Endothelial cell of umbilical vein (primary cell): ENCODE data around the gene NEK4. TPM values are rescaled to one million over a fixed set of nuclear protein-coding genes. Genes with fewer than 3 reads are reported as not detected.
A peak's percentile ranks its signal among the peaks of the same experiment; 100 is the strongest.

Experiments
- BruUV-seq: library from RNA; stranded (reverse); fragments of 400-500 nt; replicated peaks from 2 replicates; lab custom pipeline; 2021; lab: Mats Ljungman, UMichigan
- CTCF ChIA-PET: fragments of 300-600, 350-600 bp; sonication (Branson Sonifier 250); formaldehyde crosslinking; loops from one replicate; lab custom pipeline; 2021; ENCODE audit warnings: antibody characterized with exemption, inconsistent platforms; lab: Charles Lee
- POLR2A ChIA-PET: fragments of 300-600, 350-600 bp; sonication (Branson Sonifier 250); formaldehyde crosslinking; loops from one replicate; lab custom pipeline; 2021; ENCODE audit warnings: antibody characterized with exemption, inconsistent platforms; lab: Charles Lee
- DNase-seq: peaks from one replicate; pipeline ENCODE4 v3.0.0-alpha.2; 2011; ENCODE audit warnings: low read depth, low spot score
- FAIRE-seq: peaks from 2 replicates; lab custom pipeline; 2011; peaks lifted over from hg19 to GRCh38; lab: Jason Lieb, UNC
- H2AFZ ChIP-seq: 2 replicates; pipeline ENCODE4 v1.6.0; 2012; ENCODE audit warnings: low read depth, low read length, control low read depth, inconsistent platforms
- H3K27ac ChIP-seq: 2 replicates; pipeline ENCODE4 v1.5.1; 2011; ENCODE audit warnings: low read depth, mild to moderate bottlenecking, control low read depth, low read length, moderate library complexity; ENCODE audit not compliant: insufficient read depth
- H3K27me3 ChIP-seq, 2 experiments: 2 replicates each; pipeline versions ENCODE4 v1.6.0 to v1.6.1; 2011; ENCODE audit warnings: low read length in 2 of 2, mixed read lengths in 1 of 2; ENCODE audit not compliant: control insufficient read depth in 2 of 2, insufficient read depth in 2 of 2
- H3K36me3 ChIP-seq, 2 experiments: 2 replicates in 1 of 2; 3 replicates in 1 of 2; pipeline ENCODE4 v1.5.1; 2011; ENCODE audit warnings: low read length in 2 of 2, mild to moderate bottlenecking in 1 of 2, moderate library complexity in 1 of 2; ENCODE audit not compliant: control insufficient read depth in 2 of 2, insufficient read depth in 2 of 2; ENCODE audit errors: extremely low read depth in 1 of 2
- H3K4me1 ChIP-seq: 3 replicates; pipeline ENCODE4 v1.5.1; 2011; ENCODE audit warnings: mild to moderate bottlenecking, low read length; ENCODE audit not compliant: control insufficient read depth, insufficient read depth; ENCODE audit errors: extremely low read depth
- H3K4me2 ChIP-seq: 2 replicates; pipeline ENCODE4 v1.6.1; 2011; ENCODE audit warnings: low read length, control low read depth, mixed read lengths; ENCODE audit not compliant: insufficient read depth
- H3K4me3 ChIP-seq, 3 experiments: fragments of 200-600 bp in 1 of 3; sonication (generic), shearing (Covaris generic) in 1 of 3; replicated peaks in 1 of 3; 2 replicates each; pipeline ENCODE4 v1.5.1; 2011 to 2016; ENCODE audit warnings: control low read depth in 3 of 3, low read length in 3 of 3, mild to moderate bottlenecking in 2 of 3, inconsistent platforms in 1 of 3, low read depth in 1 of 3, moderate library complexity in 1 of 3; ENCODE audit not compliant: insufficient read depth in 1 of 3
- H3K79me2 ChIP-seq: 2 replicates; pipeline ENCODE4 v1.6.0; 2012; ENCODE audit warnings: low read length, inconsistent platforms; ENCODE audit not compliant: control insufficient read depth, insufficient read depth
- H3K9ac ChIP-seq: replicated peaks from 2 replicates; pipeline ENCODE3; 2011; ENCODE audit warnings: low read length, control low read depth; ENCODE audit not compliant: insufficient read depth; ENCODE audit errors: extremely low read depth
- H3K9me1 ChIP-seq: replicated peaks from 3 replicates; pipeline ENCODE4 v1.6.0; 2011; ENCODE audit warnings: mild to moderate bottlenecking, low read length; ENCODE audit not compliant: control insufficient read depth, insufficient read depth; ENCODE audit errors: extremely low read depth
- H3K9me3 ChIP-seq: replicated peaks from 2 replicates; pipeline ENCODE4 v1.5.1; 2012; ENCODE audit warnings: low read length, inconsistent platforms; ENCODE audit not compliant: control insufficient read depth, insufficient read depth
- H4K20me1 ChIP-seq: replicated peaks from 2 replicates; pipeline ENCODE3; 2011; ENCODE audit warnings: mild to moderate bottlenecking, low read length; ENCODE audit not compliant: control insufficient read depth, insufficient read depth; ENCODE audit errors: extremely low read depth
- CTCF ChIP-seq, 2 donors: IDR thresholded peaks; 1 replicate in 1 of 2; 2 replicates in 1 of 2; pipeline ENCODE4 v1.5.1; 2011; ENCODE audit warnings: low read length in 2 of 2, mild to moderate bottlenecking in 2 of 2, moderate library complexity in 2 of 2, control low read depth in 1 of 2, inconsistent platforms in 1 of 2, low read depth in 1 of 2; ENCODE audit not compliant: insufficient read depth in 1 of 2; ENCODE audit errors: extremely low read depth in 1 of 2
- EZH2 ChIP-seq: IDR thresholded peaks from 2 replicates; pipeline ENCODE4 v1.6.1; 2012; ENCODE audit warnings: borderline replicate concordance, low read depth, mild to moderate bottlenecking, moderate library complexity, low read length, inconsistent platforms; ENCODE audit not compliant: severe bottlenecking
- FOS ChIP-seq: IDR thresholded peaks from 2 replicates; pipeline ENCODE4 v1.6.1; 2011; ENCODE audit warnings: mild to moderate bottlenecking, low read length, moderate library complexity, borderline replicate concordance; ENCODE audit not compliant: insufficient read depth
- GATA2 ChIP-seq: IDR thresholded peaks from 2 replicates; pipeline ENCODE4 v1.7.0; 2011; ENCODE audit warnings: low read depth, mild to moderate bottlenecking, moderate library complexity, mixed read lengths, low read length; ENCODE audit not compliant: insufficient read length, insufficient read depth
- JUN ChIP-seq: IDR thresholded peaks from 2 replicates; pipeline ENCODE4 v1.6.1; 2011; ENCODE audit warnings: borderline replicate concordance, low read depth; ENCODE audit not compliant: insufficient read length, insufficient read depth
- MYC ChIP-seq: IDR thresholded peaks from one replicate; pipeline ENCODE4 v1.6.1; 2011; ENCODE audit warnings: mild to moderate bottlenecking, low read depth, low read length
- POLR2A ChIP-seq: IDR thresholded peaks from 2 replicates; pipeline ENCODE4 v1.6.1; 2012; ENCODE audit warnings: low read depth, mild to moderate bottlenecking, control low read depth, low read length
- POLR2AphosphoS5 ChIP-seq: IDR thresholded peaks from 2 replicates; pipeline ENCODE4 v1.6.1; 2012; ENCODE audit warnings: low read depth, mild to moderate bottlenecking, control low read depth, low read length, moderate library complexity; ENCODE audit not compliant: insufficient read depth
- dilution Hi-C: fragments of 300-500 bp; cut with MboI; formaldehyde crosslinking; loops from one replicate; pipeline ENCODE4 v1.15.0; 2019; ENCODE audit warnings: low sequenced_read_pairs; ENCODE audit not compliant: extremely low pct_ligation_motif_present
- intact Hi-C: fragments of 100-400 bp; cut with micrococcal nuclease; formaldehyde crosslinking; loops from one replicate; pipeline ENCODE4 v1.10.0; 2022
- polyA plus RNA-seq, 4 experiments: library from polyadenylated mRNA; depleted of rRNA in 3 of 4; stranded (reverse) in 3 of 4; unstranded in 1 of 4; fragments of >200 nt; gene quantifications; 2 replicates each; pipeline versions ENCODE4 v1.2.1 to v1.2.3, GENCODE V29; 2011 to 2012; ENCODE audit warnings: missing spikeins in 1 of 4
- total RNA-seq: library from RNA; stranded (reverse); gene quantifications from 2 replicates; pipeline ENCODE4 v1.2.3, GENCODE V29; 2021
- TF ChIP-seq, protein P1 (sequence below): IDR thresholded peaks from 2 replicates; pipeline ENCODE4 v1.6.1; 2011; ENCODE audit not compliant: insufficient read depth, insufficient read length

Gene NEK4
- total and polyA plus RNA-seq, 2 donors (not counting 3 experiments of a cell fraction or from before 2014, with no cell fraction given): 4.4 to 20.8 TPM

GRCh38 chr3:52671676-52672075 lies 99.1 kb downstream of the NEK4 start:
- H3K27me3 ChIP-seq: no peaks in the 10 kb centered on the region
- DNase-seq (no peak), FAIRE-seq (no peak)
- H3K4me1 ChIP-seq: peaks cover 21% of the 10 kb centered on the region
- peak overlapping the region; percentile 88 for H3K27ac ChIP-seq
- H3K9me1 ChIP-seq: no peaks in the 10 kb centered on the region
- intact Hi-C loops: loop anchor here (2.0 kb wide), 1 partner anchor 13 kb away; the partner anchor contains the start of gene PBRM1
- dilution Hi-C loops: no loop called here
- no peaks in the 10 kb centered on the region for H3K9me3 ChIP-seq
- POLR2A ChIA-PET: no interaction called here
- BruUV-seq: no TSS peak
- no peak for TF ChIP-seq GATA2
- no peak for TF ChIP-seq POLR2AphosphoS5
- TF ChIP-seq FOS: no peak
- TF ChIP-seq CTCF (IDR thresholded peaks at IDR 0.05; ENCODE audit: extremely low read depth in 1 of 2, insufficient read depth in 1 of 2, low read depth in 1 of 2, low read length in 2 of 2): no peak
- TF ChIP-seq JUN: no peak
- no peak for TF ChIP-seq EZH2
- TF ChIP-seq, protein P1, sequence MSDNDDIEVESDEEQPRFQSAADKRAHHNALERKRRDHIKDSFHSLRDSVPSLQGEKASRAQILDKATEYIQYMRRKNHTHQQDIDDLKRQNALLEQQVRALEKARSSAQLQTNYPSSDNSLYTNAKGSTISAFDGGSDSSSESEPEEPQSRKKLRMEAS: no peak
- no peak for TF ChIP-seq MYC
- no peak for TF ChIP-seq POLR2A
- peaks cover 10 to 17% of the 10 kb centered on the region in 2 experiments for H3K36me3 ChIP-seq
- peak overlapping the region; percentile 51 for H3K4me2 ChIP-seq
- CTCF ChIA-PET: no interaction called here
- H3K4me3 ChIP-seq: no peak overlapping the region
- H4K20me1 ChIP-seq: no peaks in the 10 kb centered on the region
- H2AFZ ChIP-seq: no peak overlapping the region
- H3K9ac ChIP-seq: peak overlapping the region; percentile 62
- peaks cover 30% of the 10 kb centered on the region for H3K79me2 ChIP-seq
